Posterior vena cava (tissue), 2 donors: ENCODE results near the gene MCCC2. TPM values are rescaled to one million over a fixed set of nuclear protein-coding genes. Genes with fewer than 3 reads are reported as not detected.
"Not testable (repeated sequence)": the region's sequence is repeated elsewhere in the genome, so short reads cannot be mapped to it uniquely, and the experiment has no call there.

ENCODE experiments used
- DNase-seq: peaks from one replicate; pipeline ENCODE4 v3.0.0-alpha.2; 2020; ENCODE audit warnings: low spot score
- intact Hi-C, 2 donors: fragments of 100-400 bp; cut with DNase I; formaldehyde crosslinking; loops; one replicate each; pipeline versions ENCODE4 v1.14.1 to v1.14.2; 2022 to 2023
- total RNA-seq, 2 donors: library from RNA; stranded (reverse); fragmentation: NEBNext Ultra II Directional; extraction: Animal tissue kit (Norgen Biotek cat#: 25700); gene quantifications; one replicate each; pipeline ENCODE4 v1.2.1, GENCODE V29; 2021
- donor health status: DM: yes; HTN: yes; CAD: no.
- donor health status: DM: yes; HTN: yes; CAD: no.

MCCC2 gene
- total RNA-seq, 2 donors from 2014 or later: 19.3 to 20.0 TPM

- DNase-seq: no peak
- intact Hi-C loops: no loop called here
Measured at GRCh38 chr5:71589903-71590302, 2.8 kb downstream of the MCCC2 start.

- intact Hi-C loops: no loop called here
- no peak for DNase-seq
Measured at GRCh38 chr5:71591100-71591499, 4.0 kb downstream of the MCCC2 start.

DNA sequence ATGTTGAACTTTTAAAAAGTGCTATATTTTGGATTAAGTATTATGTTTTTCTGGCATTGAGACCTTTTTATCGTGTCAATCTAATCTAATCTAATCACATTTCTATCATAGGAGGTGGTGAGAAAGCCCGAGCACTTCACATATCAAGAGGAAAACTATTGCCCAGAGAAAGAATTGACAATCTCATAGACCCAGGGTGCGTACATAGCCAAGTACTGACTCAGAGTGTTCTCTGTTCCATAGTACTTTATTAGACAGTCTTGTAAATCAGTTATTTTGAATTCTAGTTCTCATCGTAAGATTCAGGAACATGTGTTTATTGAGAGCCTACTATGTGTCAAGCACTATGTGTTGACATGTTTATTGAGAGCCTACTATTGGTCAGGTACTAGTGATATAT lies 9.0 kb downstream of the MCCC2 start:
- intact Hi-C loops: no loop called here
- DNase-seq: no peak

GRCh38 chr5:71597001-71597400 lies 9.9 kb downstream of the MCCC2 start:
- intact Hi-C loops: no loop called here
- no peak for DNase-seq

- no peak for DNase-seq
- intact Hi-C loops: no loop called here
Measured at GRCh38 chr5:71600783-71601182, 13.6 kb downstream of the MCCC2 start.

DNA sequence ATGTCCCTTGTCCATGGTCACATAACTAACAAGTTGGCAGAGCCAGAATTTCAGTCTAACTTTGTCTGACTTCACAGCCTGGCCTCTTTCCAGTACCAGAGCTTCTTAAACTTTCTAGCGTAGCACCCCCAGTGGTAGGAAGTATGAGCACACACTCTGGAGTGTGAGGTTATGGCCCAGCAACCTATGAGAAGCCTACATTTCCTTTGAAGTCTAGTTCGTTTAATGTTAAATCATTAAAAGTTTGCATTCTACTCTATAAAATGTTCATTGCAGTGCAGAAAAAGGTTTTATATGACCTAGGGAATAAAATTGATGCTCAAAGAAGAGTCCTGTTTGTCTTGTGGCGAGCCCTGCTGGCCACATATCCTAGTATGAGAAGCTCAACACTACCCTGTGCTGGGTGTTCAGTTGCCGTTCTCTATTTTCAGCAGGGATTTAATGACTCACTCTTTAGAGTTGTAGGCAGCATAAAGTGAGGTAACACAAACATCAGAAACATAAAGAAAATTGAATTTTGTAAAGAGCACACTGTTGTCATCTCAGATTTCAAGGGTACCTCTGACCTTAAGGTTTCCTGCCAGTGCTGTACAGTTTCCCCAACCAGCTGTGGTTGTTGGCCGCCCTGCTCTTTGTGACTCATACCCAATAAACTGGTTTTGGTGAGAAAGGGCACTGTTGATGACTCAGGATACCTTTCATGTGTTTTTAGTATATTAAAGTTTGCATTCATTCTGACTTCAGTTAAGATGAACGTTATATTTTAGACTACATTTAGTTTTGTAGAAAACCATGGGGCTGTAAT lies 14.3 kb downstream of the MCCC2 start:
- intact Hi-C loops: no loop called here
- DNase-seq: no peak

DNA sequence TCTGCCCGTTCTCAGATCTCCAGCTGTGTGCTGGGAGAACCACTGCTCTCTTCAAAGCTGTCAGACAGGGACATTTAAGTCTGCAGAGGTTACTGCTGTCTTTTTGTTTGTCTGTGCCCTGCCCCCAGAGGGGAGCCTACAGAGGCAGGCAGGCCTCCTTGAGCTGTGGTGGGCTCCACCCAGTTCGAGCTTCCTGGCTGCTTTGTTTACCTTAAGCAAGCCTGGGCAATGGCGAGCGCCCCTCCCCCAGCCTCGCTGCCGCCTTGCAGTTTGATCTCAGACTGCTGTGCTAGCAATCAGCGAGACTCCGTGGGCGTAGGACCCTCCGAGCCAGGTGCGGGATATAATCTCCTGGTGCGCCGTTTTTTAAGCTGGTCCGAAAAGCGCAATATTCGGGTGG lies 22.8 kb downstream of the MCCC2 start:
- intact Hi-C loops, DNase-seq: not testable (repeated sequence)

DNA sequence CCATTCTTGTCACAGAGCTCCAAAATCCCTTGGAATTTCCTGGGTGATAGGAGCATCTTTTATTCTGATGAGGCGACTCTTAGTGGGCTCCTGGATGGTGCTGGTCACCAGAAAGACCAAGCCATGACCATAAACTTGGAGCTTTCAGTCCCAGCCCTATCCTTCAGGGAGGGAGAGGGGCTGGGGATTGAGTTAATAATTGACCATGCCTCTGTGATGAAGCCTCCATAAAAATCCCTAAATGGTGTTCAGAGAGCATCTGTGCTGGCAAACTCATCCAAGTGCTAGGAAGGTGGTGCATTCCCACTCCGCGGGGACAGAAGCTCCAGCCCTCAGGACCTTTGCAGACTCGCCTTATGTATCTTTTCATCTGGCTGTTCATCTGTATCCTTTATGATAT lies 28.7 kb downstream of the MCCC2 start:
- intact Hi-C loops: no loop called here
- no peak for DNase-seq

- intact Hi-C loops: no loop called here
- DNase-seq: no peak
Measured at GRCh38 chr5:71620630-71621029, 33.5 kb downstream of the MCCC2 start.

GRCh38 chr5:71621268-71621667 lies 34.1 kb downstream of the MCCC2 start:
- no peak for DNase-seq
- intact Hi-C loops: no loop called here

- no peak for DNase-seq
Measured at GRCh38 chr5:71621741-71622140, 34.6 kb downstream of the MCCC2 start.

DNA sequence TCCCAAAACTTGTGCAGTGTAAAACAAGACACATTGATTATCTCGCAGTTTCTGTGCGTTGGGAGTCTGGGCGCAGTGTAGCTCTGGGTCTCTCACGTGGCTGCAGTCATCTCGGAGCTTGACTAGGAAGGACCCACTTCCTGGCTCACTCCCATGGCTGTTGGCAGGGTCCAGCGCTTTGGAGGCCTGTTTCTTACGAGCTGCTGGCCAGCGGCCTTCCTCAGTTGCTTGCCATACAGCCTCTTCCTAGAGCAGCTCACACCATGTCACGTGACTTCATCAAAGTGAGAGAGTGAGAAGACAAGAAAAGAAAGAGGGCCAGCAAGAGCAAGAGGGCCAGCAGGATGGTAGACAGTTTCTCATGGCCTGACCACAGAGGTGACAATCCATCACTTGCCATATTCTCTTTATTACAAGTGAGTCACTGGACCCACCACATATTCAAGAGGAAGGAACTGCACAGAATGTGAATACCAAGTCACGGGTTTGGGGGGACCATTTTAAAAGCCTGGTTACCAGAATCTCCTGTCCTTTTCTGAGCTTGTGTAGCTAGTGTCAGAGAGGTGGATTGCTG lies 36.2 kb downstream of the MCCC2 start:
- no peak for DNase-seq
- intact Hi-C loops: no loop called here

More at GRCh38 chr5:71621741-71622140, 34.6 kb downstream of the MCCC2 start:
- intact Hi-C loops: no loop called here

GRCh38 chr5:71629950-71630349 lies 42.8 kb downstream of the MCCC2 start:
- intact Hi-C loops: no loop called here
- DNase-seq: no peak

- intact Hi-C loops: no loop called here
- DNase-seq: no peak
Measured at GRCh38 chr5:71631070-71631469, 43.9 kb downstream of the MCCC2 start.

DNA sequence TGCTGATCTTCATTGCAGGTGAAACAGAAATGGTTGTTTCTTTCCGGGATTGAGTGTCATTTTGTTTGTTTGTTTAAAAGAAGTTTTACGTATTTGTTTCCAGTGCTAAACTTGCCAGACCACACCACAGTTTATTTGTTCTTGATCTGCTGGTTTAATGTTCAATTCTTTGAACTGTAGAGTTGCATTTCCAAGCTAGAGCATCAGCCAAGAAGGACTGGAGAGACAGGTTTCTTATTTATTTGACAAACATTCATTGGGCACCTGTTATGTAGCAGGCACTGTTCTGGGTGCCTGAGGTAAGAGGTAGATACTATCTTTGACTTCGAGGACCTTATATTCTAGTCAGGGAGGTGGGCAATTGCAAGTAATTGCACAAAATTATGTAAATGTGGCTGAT lies 45.0 kb downstream of the MCCC2 start:
- intact Hi-C loops: no loop called here
- no peak for DNase-seq

DNA sequence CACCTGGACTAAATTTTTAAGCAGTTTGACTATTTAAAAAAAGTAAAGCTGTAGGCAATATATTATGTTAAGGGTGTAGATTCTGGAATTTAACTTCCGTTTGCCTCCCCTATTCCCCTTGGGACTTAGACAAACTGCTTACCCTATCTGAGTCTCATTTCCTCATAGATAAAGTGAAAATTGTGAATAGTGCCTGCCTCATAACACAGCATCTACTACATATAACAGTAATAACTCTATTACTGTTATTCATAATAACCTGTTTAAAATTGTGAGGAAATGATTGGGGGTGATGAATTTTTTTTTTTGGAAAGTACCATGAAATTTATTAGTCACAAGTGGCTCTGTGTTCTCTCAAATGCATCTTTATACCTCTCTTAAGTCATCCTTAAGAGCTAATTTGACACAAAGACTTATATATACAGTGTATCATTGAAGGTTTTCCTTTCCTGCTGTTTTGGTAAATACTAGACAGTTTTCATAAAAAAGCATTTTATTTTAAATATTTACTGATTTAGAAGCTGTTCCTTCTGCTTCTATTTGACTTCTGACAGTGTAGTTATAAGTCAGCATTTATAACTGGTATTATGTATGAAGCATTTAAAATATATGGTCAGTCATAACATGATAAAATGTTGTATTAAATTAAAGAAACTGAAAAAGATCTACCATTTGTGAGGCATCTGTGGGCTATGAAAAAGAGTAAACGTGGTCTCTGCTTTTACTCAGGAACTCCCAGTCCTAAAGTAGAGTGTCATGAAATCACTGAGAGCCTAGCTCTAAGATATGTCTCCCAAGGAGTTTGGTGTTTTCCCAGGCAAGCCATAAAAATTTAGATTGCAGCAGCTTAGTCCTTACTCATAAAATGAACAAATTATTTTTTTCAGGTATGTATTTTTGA lies 46.4 kb downstream of the MCCC2 start:
- no peak for DNase-seq
- intact Hi-C loops: no loop called here

DNA sequence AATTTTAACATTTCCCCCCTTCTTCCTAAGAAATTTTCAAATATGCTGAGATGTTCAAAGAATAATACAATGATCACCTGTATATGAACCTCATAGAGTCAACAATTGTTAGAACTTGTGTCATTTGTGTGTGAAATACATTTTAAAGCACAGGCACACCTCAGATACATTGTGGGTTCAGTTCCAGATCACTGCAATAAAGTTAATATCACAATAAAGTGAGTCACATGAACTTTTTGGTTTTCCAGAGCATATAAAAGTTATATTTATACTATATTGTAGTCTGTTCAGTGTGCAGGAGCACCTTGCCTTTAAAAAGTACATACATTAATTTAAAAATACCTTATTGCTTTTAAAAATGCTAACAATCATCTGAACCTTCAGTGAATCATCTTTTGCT lies 50.0 kb downstream of the MCCC2 start:
- intact Hi-C loops: no loop called here
- no peak for DNase-seq

DNA sequence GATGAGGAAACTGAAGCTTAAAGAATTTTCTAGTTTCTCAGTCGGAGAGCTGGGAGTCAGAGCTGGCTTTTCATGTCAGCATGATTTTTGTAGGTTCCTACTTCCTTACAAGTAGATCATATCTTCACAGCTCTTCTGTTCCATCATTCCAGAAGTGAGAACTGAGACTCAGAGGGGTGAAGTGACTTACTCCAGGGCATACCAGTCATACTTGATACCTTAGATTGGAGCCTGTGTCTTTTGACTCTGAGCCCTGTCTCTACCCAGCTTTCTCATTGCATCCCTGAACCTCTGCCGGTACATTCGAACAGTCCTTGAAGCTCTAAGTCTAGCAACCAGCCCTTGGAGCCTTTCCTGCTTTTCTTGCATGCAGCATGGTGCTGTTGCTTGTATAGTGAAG lies 53.3 kb downstream of the MCCC2 start:
- DNase-seq: no peak

GRCh38 chr5:71645030-71645429 lies 57.9 kb downstream of the MCCC2 start:
- DNase-seq: no peak
- intact Hi-C loops: no loop called here

More for the DNA sequence above, 53.3 kb downstream of the MCCC2 start:
- intact Hi-C loops: no loop called here

DNA sequence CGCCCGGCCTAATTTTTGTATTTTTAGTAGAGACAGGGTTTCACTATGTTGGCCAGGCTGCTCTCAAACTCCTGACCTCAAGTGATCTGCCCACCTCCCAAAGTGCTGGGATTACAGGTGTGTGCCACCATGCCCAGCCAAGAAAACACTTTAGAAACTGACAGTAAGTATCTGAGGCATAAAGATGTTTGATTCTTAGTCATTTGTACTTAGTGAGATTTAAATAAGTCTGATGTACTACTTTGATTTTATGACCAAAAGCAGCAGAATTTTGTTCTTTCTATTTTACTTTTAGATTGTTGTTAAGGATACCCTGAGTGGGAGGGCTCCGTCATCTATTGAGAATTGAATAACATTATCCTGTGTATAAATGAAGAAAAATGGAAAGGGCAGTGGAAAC lies 63.8 kb downstream of the MCCC2 start:
- DNase-seq, intact Hi-C loops: not testable (repeated sequence)
